Tibial nerve (tissue), 4 donors: Measurements from ENCODE around the gene SUGCT. TPM values are rescaled to one million over a fixed set of nuclear protein-coding genes. Genes with fewer than 3 reads are reported as not detected.

Experiments
- DNase-seq, 2 donors: peaks; one replicate each; pipeline ENCODE4 v3.0.0-alpha.2; 2019; ENCODE audit warnings: low spot score in 2 of 2
- H3K27ac ChIP-seq, 4 donors: fragments of 200-600 bp; sonication (generic) in 3 of 4; one replicate each; pipeline ENCODE4 v1.5.1; 2017 to 2019; ENCODE audit warnings: mild to moderate bottlenecking in 1 of 4
- H3K27me3 ChIP-seq, 2 donors: fragments of 200-600 bp; sonication (generic) in 1 of 2; one replicate each; pipeline versions ENCODE4 v1.5.1 to v1.6.0; 2017 to 2019
- H3K36me3 ChIP-seq, 3 donors: fragments of 200-600 bp; sonication (generic); one replicate each; pipeline ENCODE4 v1.5.1; 2018 to 2019
- H3K4me1 ChIP-seq, 4 donors: fragments of 200-600 bp; sonication (generic) in 3 of 4; one replicate each; pipeline ENCODE4 v1.5.1; 2017 to 2019
- H3K4me3 ChIP-seq, 4 donors: fragments of 200-600 bp; sonication (generic) in 3 of 4; one replicate each; pipeline ENCODE4 v1.5.1; 2017 to 2019; ENCODE audit warnings: mild to moderate bottlenecking in 1 of 4, moderate library complexity in 1 of 4
- H3K9me3 ChIP-seq, 4 donors: fragments of 200-600 bp; sonication (generic) in 3 of 4; one replicate each; pipeline ENCODE4 v1.5.1; 2017 to 2019
- EP300 ChIP-seq, 2 donors: sonication (generic); formaldehyde crosslinking; IDR thresholded peaks; one replicate each; pipeline ENCODE4 v1.6.1; 2017; ENCODE audit warnings: antibody characterized with exemption in 2 of 2, mild to moderate bottlenecking in 1 of 2
- POLR2A ChIP-seq, 2 donors: fragments of 450-650 bp; IDR thresholded peaks; one replicate each; pipeline ENCODE4 v1.6.1; 2017; ENCODE audit warnings: antibody characterized with exemption in 2 of 2, mild to moderate bottlenecking in 2 of 2, moderate library complexity in 2 of 2
- WGBS, 2 donors: methylation state at CpG; one replicate each; pipeline ENCODE4 v1.1.5; 2018; 5-methylcytosine and 5-hydroxymethylcytosine counted together
- total RNA-seq, 4 donors: library from RNA; depleted of rRNA; stranded (reverse); fragments of >200 nt; gene quantifications; one replicate each; pipeline ENCODE4 v1.1.0, GENCODE V29; 2016
- TF ChIP-seq, protein P1 (sequence below), 5 experiments: fragments of 200-600 bp in 3 of 5; fragments of 450-650 bp in 2 of 5; sonication (generic) in 3 of 5; IDR thresholded peaks; one replicate each; pipeline ENCODE4 v1.5.1; 2016 to 2019; ENCODE audit warnings: antibody characterized with exemption in 5 of 5, mild to moderate bottlenecking in 3 of 5, moderate library complexity in 2 of 5

The SUGCT gene
- total RNA-seq, 4 donors from 2014 or later, result 2.7 to 20.8 (median 6.2) TPM

DNA sequence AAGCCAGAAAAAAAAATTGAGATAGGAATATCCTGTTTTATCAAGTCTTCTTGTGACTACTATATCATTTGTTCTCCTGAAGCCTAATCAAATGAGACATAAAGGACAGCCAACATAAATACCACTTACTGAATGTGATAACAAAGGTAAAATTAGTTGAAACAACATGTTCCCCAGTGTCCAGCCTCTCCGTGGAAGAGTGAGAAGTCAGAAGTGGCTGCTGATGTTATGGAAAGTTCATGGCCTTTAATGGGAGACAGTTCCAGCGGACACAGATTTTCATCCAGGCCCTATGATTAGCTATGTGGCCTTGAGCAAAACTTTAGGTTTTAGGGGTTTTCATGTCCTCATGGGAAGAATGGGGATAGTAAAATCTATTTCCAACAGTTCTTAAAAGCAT is 724.3 kb downstream of the SUGCT start:
- Histone ChIP-seq H3K9me3 (no peaks in the 10 kb centered on the region), H3K27me3 (no peaks in the 10 kb centered on the region), H3K36me3 (no peaks in the 10 kb centered on the region), H3K4me1 (no peaks in the 10 kb centered on the region), H3K27ac (no peak overlapping the region), H3K4me3 (no peak overlapping the region)
- DNase-seq, result no peak
- TF ChIP-seq, protein P1, sequence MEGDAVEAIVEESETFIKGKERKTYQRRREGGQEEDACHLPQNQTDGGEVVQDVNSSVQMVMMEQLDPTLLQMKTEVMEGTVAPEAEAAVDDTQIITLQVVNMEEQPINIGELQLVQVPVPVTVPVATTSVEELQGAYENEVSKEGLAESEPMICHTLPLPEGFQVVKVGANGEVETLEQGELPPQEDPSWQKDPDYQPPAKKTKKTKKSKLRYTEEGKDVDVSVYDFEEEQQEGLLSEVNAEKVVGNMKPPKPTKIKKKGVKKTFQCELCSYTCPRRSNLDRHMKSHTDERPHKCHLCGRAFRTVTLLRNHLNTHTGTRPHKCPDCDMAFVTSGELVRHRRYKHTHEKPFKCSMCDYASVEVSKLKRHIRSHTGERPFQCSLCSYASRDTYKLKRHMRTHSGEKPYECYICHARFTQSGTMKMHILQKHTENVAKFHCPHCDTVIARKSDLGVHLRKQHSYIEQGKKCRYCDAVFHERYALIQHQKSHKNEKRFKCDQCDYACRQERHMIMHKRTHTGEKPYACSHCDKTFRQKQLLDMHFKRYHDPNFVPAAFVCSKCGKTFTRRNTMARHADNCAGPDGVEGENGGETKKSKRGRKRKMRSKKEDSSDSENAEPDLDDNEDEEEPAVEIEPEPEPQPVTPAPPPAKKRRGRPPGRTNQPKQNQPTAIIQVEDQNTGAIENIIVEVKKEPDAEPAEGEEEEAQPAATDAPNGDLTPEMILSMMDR (IDR thresholded peaks at IDR 0.05), result no peak
- TF ChIP-seq POLR2A (IDR thresholded peaks at IDR 0.05) (no peak), EP300 (IDR thresholded peaks at IDR 0.05) (no peak)
- WGBS, 2 donors, result 71% methylated on average over 2 of the region's 2 CpGs

DNA sequence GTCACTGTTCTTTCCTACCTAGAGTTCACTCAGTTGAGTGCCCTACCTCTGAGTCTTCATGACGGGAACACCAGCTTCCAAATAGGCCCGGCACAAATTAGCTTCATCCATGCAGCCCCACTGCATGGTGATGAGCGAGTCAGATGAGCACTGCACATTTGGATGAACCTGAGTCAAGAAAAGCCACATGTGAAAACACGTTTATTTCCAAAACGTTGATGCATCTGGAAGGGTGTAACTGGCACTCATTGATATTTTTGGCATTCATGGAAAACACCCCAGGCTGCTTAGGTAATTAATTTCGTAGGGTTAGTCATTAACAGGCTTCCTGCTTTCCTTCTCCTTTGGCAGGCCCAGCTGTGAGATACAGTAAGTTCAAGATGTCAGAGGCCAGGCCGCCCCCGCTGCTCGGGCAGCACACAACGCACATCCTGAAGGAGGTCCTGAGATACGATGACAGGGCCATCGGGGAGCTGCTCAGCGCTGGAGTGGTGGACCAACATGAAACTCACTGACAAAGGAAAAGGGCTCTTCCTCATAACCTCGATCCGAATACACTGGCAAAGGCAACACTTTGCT is 725.2 kb downstream of the SUGCT start:
- TF ChIP-seq, protein P1 (IDR thresholded peaks at IDR 0.05), result no peak
- TF ChIP-seq EP300 (IDR thresholded peaks at IDR 0.05) (no peak), POLR2A (IDR thresholded peaks at IDR 0.05) (no peak)
- no peak for DNase-seq
- no peak overlapping the region for H3K27ac ChIP-seq
- H3K4me3 ChIP-seq, result no peak overlapping the region
- WGBS, 2 donors, result 72 to 84% methylated on average over 15 of the region's 15 CpGs
- H3K36me3 ChIP-seq, result no peaks in the 10 kb centered on the region
- no peaks in the 10 kb centered on the region for H3K9me3 ChIP-seq
- no peaks in the 10 kb centered on the region for H3K4me1 ChIP-seq
- no peaks in the 10 kb centered on the region for H3K27me3 ChIP-seq

DNA sequence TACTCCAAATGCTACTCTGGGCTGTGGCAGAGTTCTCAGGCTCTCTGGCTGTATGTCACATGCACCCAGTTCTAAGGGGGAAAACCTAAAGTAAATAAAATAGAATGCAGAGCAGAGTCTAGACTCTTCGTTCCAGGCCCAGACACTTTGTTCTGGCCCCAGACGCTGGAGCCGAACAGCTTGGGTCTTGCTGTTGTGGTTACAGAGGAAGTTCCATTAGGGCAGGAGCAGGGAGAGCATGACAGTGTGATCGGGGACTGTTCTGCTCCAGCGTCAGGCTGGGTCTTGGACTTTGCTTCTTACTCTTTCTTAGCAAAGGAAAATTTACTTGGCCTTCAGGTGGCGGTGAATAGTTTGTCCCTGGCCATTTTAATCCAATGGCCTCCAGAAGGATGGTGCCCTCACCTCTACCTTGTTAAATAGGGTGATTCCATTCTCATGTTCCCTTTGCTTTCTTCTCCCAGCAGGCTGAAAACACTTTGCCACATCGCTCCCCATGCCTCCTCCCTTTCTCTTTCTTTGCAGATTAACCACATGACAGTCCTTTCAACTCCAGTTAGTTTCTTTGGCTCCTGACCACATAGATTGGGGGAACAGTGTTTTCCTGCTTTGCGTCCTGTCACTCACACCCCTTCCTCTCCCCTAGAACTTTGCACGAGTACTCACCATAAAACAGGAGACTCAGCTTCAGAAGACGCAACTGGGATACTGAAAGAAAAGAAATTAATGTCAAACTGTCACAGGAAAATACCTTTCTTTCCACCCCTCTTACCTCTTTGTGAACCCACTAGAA is 730.8 kb downstream of the SUGCT start:
- Histone ChIP-seq H3K27me3 (no peaks in the 10 kb centered on the region), H3K36me3 (no peaks in the 10 kb centered on the region), H3K4me3 (no peak overlapping the region), H3K4me1 (no peaks in the 10 kb centered on the region), H3K9me3 (peaks cover 0 to 27% (median 3%) of the 10 kb centered on the region in 4 donors), H3K27ac (no peak overlapping the region)
- 84 to 88% methylated on average over 10 of the region's 10 CpGs for WGBS, 2 donors
- TF ChIP-seq, protein P1 (IDR thresholded peaks at IDR 0.05), result no peak
- TF ChIP-seq EP300 (IDR thresholded peaks at IDR 0.05) (no peak), POLR2A (IDR thresholded peaks at IDR 0.05) (no peak)
- DNase-seq, result no peak

DNA sequence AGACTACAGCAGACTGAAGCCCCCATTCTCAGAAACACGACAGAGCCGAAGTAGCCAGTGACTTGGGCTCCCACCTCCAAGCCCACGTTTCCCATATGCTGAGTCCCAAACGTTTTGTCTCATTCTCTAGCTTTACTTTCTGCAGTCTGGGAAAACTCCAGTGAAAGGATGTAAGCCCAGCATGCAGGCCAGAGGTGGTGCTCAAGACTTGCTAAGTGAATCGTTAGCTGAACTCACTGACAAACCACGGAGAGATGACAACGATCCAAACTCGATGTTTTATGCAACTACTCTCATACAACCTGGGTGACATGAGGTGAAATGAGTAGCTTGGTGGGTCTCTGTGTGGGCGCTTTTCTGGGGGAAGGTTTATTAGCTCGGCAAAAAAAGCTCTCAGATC is 731.8 kb downstream of the SUGCT start:
- H3K9me3 ChIP-seq, result peaks cover 0 to 31% (median 3%) of the 10 kb centered on the region in 4 donors
- H3K4me3 ChIP-seq, result no peak overlapping the region
- 62 to 63% methylated on average over 10 of the region's 10 CpGs for WGBS, 2 donors
- TF ChIP-seq EP300 (IDR thresholded peaks at IDR 0.05) (no peak), POLR2A (IDR thresholded peaks at IDR 0.05) (no peak)
- TF ChIP-seq, protein P1 (IDR thresholded peaks at IDR 0.05), result peak in 1 of 5 experiments; percentile 33
- no peaks in the 10 kb centered on the region for H3K36me3 ChIP-seq
- H3K4me1 ChIP-seq, result no peaks in the 10 kb centered on the region
- H3K27ac ChIP-seq, result no peak overlapping the region
- no peaks in the 10 kb centered on the region for H3K27me3 ChIP-seq
- DNase-seq, result peak in 1 of 2 donors; percentile 12

DNA sequence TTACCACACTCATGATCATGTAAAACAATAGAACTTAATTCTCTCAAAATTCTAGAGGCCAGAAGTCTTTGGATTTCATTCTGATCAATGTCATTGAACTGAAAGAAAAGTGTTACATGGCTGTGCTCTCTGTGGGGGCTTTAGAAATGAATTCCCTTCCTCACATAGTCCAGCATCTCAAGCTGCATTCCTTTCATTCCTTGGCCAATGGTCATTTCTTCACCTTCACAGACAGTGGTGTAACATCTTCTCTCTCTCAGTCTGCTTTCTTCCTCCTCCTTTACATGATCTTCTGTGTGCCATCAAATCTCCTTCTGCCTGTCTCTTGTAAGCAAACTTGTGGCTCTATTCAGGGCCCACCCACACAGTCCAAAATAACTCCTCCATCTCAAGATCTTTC is 735.3 kb downstream of the SUGCT start:
- H3K4me1 ChIP-seq, result no peaks in the 10 kb centered on the region
- TF ChIP-seq EP300 (IDR thresholded peaks at IDR 0.05), result no peak
- TF ChIP-seq, protein P1 (IDR thresholded peaks at IDR 0.05), result no peak
- no peak for TF ChIP-seq POLR2A (IDR thresholded peaks at IDR 0.05)
- no peak for DNase-seq

More for the DNA sequence above, 735.3 kb downstream of the SUGCT start:
- Histone ChIP-seq H3K4me3 (no peak overlapping the region), H3K9me3 (peaks cover 0 to 31% (median 3%) of the 10 kb centered on the region in 4 donors), H3K36me3 (no peaks in the 10 kb centered on the region), H3K27me3 (no peaks in the 10 kb centered on the region), H3K27ac (no peak overlapping the region)
